Thyroid gland (tissue), 4 donors: ENCODE data around the gene SLC4A8. TPM values are rescaled to one million over a fixed set of nuclear protein-coding genes. Genes with fewer than 3 reads are reported as not detected.

Experiments
- DNase-seq, 2 donors: peaks; one replicate each; pipeline ENCODE4 v3.0.0-alpha.2; 2019
- H3K27ac ChIP-seq, 3 donors: fragments of 200-600 bp; sonication (generic); 1 replicate in 2 of 3; 2 replicates in 1 of 3; pipeline ENCODE4 v1.5.1; 2016 to 2019; ENCODE audit warnings: mild to moderate bottlenecking in 1 of 3, moderate library complexity in 1 of 3
- H3K27me3 ChIP-seq: fragments of 200-600 bp; sonication (generic); one replicate; pipeline ENCODE4 v1.5.1; 2019
- H3K36me3 ChIP-seq, 2 donors: fragments of 200-600 bp; sonication (generic); one replicate each; pipeline ENCODE4 v1.5.1; 2016 to 2019
- H3K4me1 ChIP-seq, 2 donors: fragments of 200-600 bp; sonication (generic); one replicate each; pipeline ENCODE4 v1.5.1; 2017 to 2019
- H3K4me3 ChIP-seq, 3 donors: fragments of 200-600 bp; sonication (generic); replicated peaks in 1 of 3; 1 replicate in 2 of 3; 2 replicates in 1 of 3; pipeline ENCODE4 v1.5.1; 2016; ENCODE audit warnings: mild to moderate bottlenecking in 1 of 3
- H3K9me3 ChIP-seq: fragments of 200-600 bp; sonication (generic); one replicate; pipeline ENCODE4 v1.5.1; 2017
- POLR2A ChIP-seq, 2 donors: fragments of 450-650 bp; IDR thresholded peaks; one replicate each; pipeline ENCODE4 v1.6.1; 2017; ENCODE audit warnings: antibody characterized with exemption in 2 of 2, mild to moderate bottlenecking in 2 of 2, moderate library complexity in 1 of 2
- WGBS, 2 donors: methylation state at CpG; one replicate each; pipeline ENCODE4 v1.1.5; 2017; 5-methylcytosine and 5-hydroxymethylcytosine counted together
- intact Hi-C: fragments of 100-400 bp; cut with DNase I; formaldehyde crosslinking; loops from one replicate; pipeline ENCODE4 v1.15.1; 2023
- total RNA-seq, 4 donors: library from RNA; depleted of rRNA; stranded (reverse); fragments of >200 nt; gene quantifications; one replicate each; pipeline ENCODE4 v1.2.3, GENCODE V29; 2016
- TF ChIP-seq, protein P1 (sequence below), 6 experiments: fragments of 200-600 bp in 3 of 6; fragments of 450-650 bp in 3 of 6; sonication (generic) in 3 of 6; IDR thresholded peaks; one replicate each; pipeline ENCODE4 v1.5.1; 2016 to 2019; ENCODE audit warnings: antibody characterized with exemption in 6 of 6, mild to moderate bottlenecking in 2 of 6, inconsistent platforms in 1 of 6, moderate library complexity in 1 of 6

The SLC4A8 gene
- total RNA-seq, 4 donors from 2014 or later = 0.33 to 1.5 (median 0.62) TPM

DNA sequence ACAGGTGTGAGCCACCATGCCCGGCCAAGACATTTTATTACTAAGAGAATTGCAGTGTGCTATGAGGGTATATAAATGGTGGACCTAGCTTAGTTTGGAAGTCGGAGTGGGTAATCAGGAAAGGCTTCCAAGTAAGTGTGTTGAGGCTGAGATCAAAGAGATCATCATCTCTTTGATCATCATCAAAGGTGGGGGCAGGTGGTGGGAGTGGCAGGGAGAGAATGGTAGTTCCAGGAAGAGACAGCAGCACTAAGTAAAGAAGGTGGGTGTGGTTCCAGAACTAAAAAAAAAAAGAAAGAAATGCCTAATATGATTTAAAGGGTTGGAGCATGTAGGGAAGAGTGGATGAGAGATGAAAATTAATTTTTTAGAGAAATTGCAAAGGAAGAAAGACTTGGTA is 14.7 kb downstream of the SLC4A8 start:
- Histone ChIP-seq H3K27ac (no peak overlapping the region), H3K27me3 (no peaks in the 10 kb centered on the region), H3K9me3 (no peaks in the 10 kb centered on the region), H3K4me3 (no peak overlapping the region), H3K36me3 (no peaks in the 10 kb centered on the region), H3K4me1 (no peaks in the 10 kb centered on the region)
- intact Hi-C loops = no loop called here
- no peak for DNase-seq
- 86 to 88% methylated on average over 2 of the region's 2 CpGs for WGBS, 2 donors
- TF ChIP-seq, protein P1, sequence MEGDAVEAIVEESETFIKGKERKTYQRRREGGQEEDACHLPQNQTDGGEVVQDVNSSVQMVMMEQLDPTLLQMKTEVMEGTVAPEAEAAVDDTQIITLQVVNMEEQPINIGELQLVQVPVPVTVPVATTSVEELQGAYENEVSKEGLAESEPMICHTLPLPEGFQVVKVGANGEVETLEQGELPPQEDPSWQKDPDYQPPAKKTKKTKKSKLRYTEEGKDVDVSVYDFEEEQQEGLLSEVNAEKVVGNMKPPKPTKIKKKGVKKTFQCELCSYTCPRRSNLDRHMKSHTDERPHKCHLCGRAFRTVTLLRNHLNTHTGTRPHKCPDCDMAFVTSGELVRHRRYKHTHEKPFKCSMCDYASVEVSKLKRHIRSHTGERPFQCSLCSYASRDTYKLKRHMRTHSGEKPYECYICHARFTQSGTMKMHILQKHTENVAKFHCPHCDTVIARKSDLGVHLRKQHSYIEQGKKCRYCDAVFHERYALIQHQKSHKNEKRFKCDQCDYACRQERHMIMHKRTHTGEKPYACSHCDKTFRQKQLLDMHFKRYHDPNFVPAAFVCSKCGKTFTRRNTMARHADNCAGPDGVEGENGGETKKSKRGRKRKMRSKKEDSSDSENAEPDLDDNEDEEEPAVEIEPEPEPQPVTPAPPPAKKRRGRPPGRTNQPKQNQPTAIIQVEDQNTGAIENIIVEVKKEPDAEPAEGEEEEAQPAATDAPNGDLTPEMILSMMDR (IDR thresholded peaks at IDR 0.05) = no peak
- TF ChIP-seq POLR2A (IDR thresholded peaks at IDR 0.05) = no peak

DNA sequence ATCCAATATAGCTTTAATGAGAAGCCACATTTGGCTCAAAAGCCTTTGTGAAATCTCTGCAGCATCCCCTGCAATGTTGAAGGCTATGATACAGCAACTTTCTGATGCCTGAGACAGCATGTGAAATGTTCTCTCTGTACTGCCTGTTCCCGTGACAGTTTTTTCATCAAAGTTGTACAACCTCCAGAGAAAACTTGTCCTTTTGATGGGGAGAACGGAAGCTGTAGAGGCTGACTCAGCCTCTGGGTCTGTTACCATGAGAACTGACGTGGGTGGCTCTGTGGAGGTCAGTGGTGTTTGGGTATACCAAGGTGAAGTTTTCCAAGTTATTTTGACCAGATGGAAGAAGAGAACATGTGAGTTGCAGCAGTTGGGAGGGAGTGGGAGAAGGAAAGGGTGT is 17.0 kb downstream of the SLC4A8 start:
- Histone ChIP-seq H3K4me1 (no peaks in the 10 kb centered on the region), H3K27me3 (no peaks in the 10 kb centered on the region), H3K36me3 (no peaks in the 10 kb centered on the region), H3K4me3 (no peak overlapping the region), H3K9me3 (no peaks in the 10 kb centered on the region), H3K27ac (no peak overlapping the region)
- intact Hi-C loops = no loop called here
- 67 to 76% methylated on average over 3 of the region's 3 CpGs for WGBS, 2 donors
- no peak for DNase-seq
- TF ChIP-seq, protein P1 (IDR thresholded peaks at IDR 0.05) = no peak
- no peak for TF ChIP-seq POLR2A (IDR thresholded peaks at IDR 0.05)

DNA sequence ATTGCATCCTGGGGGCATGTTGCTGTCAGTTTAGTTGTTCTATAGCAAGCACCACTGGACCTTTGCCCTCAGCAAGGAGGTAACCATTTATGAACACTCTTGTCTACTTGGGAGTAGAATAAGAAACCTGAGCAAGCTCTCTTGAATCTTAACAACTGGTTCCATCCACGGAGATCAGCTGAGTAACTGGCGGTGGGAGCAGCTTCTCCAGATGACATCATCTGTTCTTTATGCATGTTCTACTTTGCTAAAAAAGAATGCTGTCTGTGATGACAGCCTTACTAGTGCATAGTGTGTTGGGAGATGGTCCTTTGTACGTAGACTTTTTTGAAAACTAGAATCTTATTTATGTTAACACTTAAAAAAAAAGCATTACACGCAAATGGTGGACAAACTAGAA is 17.7 kb downstream of the SLC4A8 start:
- intact Hi-C loops = no loop called here
- H3K4me3 ChIP-seq = no peak overlapping the region
- no peak for TF ChIP-seq POLR2A (IDR thresholded peaks at IDR 0.05)
- TF ChIP-seq, protein P1 (IDR thresholded peaks at IDR 0.05) = no peak
- no peaks in the 10 kb centered on the region for H3K9me3 ChIP-seq
- no peaks in the 10 kb centered on the region for H3K4me1 ChIP-seq
- no peaks in the 10 kb centered on the region for H3K36me3 ChIP-seq
- no peak for DNase-seq
- WGBS, 2 donors = 56 to 57% methylated on average over 4 of the region's 4 CpGs
- H3K27ac ChIP-seq = no peak overlapping the region
- no peaks in the 10 kb centered on the region for H3K27me3 ChIP-seq

DNA sequence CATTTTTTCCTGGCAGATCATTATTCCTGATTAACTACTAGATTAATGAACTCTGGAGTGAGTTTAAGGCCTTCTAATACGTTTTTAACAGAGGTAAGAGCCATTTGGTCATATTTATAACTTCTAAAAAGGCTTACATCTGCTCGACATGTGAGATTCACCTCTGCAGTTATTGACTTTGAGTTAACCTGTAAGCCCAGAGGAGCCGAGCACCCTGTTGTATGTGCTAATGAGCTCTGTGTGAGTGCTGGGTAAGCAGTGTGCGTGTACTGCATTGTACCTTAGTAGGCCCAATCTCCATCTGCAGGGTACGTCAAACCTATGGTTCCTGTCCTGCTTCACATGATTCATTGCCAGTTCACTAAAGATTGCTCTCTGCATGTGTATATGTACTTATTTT is 18.9 kb downstream of the SLC4A8 start:
- no peaks in the 10 kb centered on the region for H3K36me3 ChIP-seq
- intact Hi-C loops = no loop called here
- no peaks in the 10 kb centered on the region for H3K4me1 ChIP-seq
- no peak overlapping the region for H3K4me3 ChIP-seq
- TF ChIP-seq POLR2A (IDR thresholded peaks at IDR 0.05) = no peak
- TF ChIP-seq, protein P1 (IDR thresholded peaks at IDR 0.05) = no peak
- no peaks in the 10 kb centered on the region for H3K27me3 ChIP-seq
- H3K27ac ChIP-seq = no peak overlapping the region
- no peak for DNase-seq
- no peaks in the 10 kb centered on the region for H3K9me3 ChIP-seq
- 82 to 83% methylated on average over 5 of the region's 5 CpGs for WGBS, 2 donors

DNA sequence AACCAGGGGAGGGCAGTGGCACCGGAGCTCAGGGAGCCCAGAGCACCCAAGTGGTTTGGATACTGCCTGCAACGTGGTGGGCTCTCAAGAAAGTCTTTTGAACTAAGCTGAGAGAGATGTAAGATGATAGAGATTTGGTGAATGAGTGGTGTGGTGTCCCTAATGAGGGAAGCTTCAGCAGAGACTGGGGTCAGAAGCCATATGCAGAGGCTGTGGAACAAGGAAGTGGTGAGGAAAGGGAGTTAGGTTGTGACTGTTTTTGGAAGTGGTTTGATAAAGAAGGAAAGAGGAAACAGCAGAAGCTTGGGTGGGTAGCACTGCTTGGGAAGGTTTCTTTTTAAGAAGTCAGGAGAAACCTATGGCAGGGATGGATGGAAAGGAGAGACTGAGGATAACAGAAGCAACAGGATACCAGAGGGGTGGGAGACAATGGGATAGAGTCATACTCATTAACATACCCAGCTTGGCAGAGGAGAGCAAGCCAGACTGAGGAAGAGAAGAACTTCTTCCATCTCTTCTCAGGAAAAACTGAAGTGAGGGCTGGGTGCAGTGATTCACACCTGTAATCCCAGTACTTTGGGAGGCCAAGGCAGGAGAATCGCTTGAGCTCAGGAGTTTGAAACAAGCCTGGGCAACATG is 24.1 kb downstream of the SLC4A8 start:
- Histone ChIP-seq H3K4me1 (no peaks in the 10 kb centered on the region), H3K27me3 (no peaks in the 10 kb centered on the region), H3K36me3 (no peaks in the 10 kb centered on the region), H3K4me3 (no peak overlapping the region), H3K27ac (no peak overlapping the region), H3K9me3 (no peaks in the 10 kb centered on the region)
- TF ChIP-seq, protein P1 (IDR thresholded peaks at IDR 0.05) = no peak
- TF ChIP-seq POLR2A (IDR thresholded peaks at IDR 0.05) = no peak
- intact Hi-C loops = no loop called here
- WGBS, 2 donors = 73 to 75% methylated on average over 3 of the region's 3 CpGs
- no peak for DNase-seq
